Activated naive CD4-positive, alpha-beta T cell treated with anti-CD3 and anti-CD28 coated beads, Interleukin-2, amount 10 ng/mL, durations not matched to agents 7 days and 5 days (primary cell): ENCODE measurements around the gene KAZN.

Experiments
- CTCF ChIA-PET: fragments of 350-600 bp; sonication (Branson Sonifier 250); formaldehyde crosslinking; loops from one replicate; lab custom pipeline; 2021; ENCODE audit warnings: antibody characterized with exemption; lab: Charles Lee
- DNase-seq: peaks from one replicate; pipeline ENCODE4 v3.0.0-alpha.2; 2020
- H3K27ac Mint-ChIP-seq: one replicate; pipeline ENCODE4 v1.8.0; 2021; ENCODE audit warnings: mild to moderate bottlenecking, moderate library complexity, mixed read lengths
- H3K27me3 Mint-ChIP-seq: one replicate; pipeline ENCODE4 v1.8.0; 2021; ENCODE audit warnings: mild to moderate bottlenecking, mixed read lengths
- H3K36me3 Mint-ChIP-seq: one replicate; pipeline ENCODE4 v1.8.0; 2021; ENCODE audit warnings: mixed read lengths
- H3K4me1 Mint-ChIP-seq: one replicate; pipeline ENCODE4 v1.8.0; 2021; ENCODE audit warnings: mixed read lengths
- H3K4me3 Mint-ChIP-seq: one replicate; pipeline ENCODE4 v1.8.0; 2021; ENCODE audit warnings: mild to moderate bottlenecking, moderate library complexity, mixed read lengths
- H3K9me3 Mint-ChIP-seq: one replicate; pipeline ENCODE4 v1.8.0; 2021; ENCODE audit warnings: mixed read lengths

The KAZN gene

GRCh38 chr1:14970799-14971141 lies 372.3 kb downstream of the KAZN start:
- H3K27me3 Mint-ChIP-seq: peaks cover 12% of the 10 kb centered on the region
- DNase-seq: no peak
- no peak overlapping the region for H3K27ac Mint-ChIP-seq
- peaks cover 25% of the 10 kb centered on the region for H3K4me1 Mint-ChIP-seq
- H3K9me3 Mint-ChIP-seq: peaks cover 6% of the 10 kb centered on the region
- no peaks in the 10 kb centered on the region for H3K36me3 Mint-ChIP-seq
- H3K4me3 Mint-ChIP-seq: no peak overlapping the region
- CTCF ChIA-PET: no interaction called here

- peaks cover 12% of the 10 kb centered on the region for H3K27me3 Mint-ChIP-seq
- H3K27ac Mint-ChIP-seq: no peak overlapping the region
- DNase-seq: no peak
- H3K4me3 Mint-ChIP-seq: no peak overlapping the region
- H3K9me3 Mint-ChIP-seq: peaks cover 6% of the 10 kb centered on the region
- CTCF ChIA-PET: no interaction called here
- peaks cover 25% of the 10 kb centered on the region for H3K4me1 Mint-ChIP-seq
- no peaks in the 10 kb centered on the region for H3K36me3 Mint-ChIP-seq
Observed at GRCh38 chr1:14971221-14971620, 372.7 kb downstream of the KAZN start.

- Mint-ChIP-seq H3K4me1 (peaks cover 25% of the 10 kb centered on the region), H3K4me3 (no peak overlapping the region), H3K36me3 (no peaks in the 10 kb centered on the region), H3K9me3 (peaks cover 6% of the 10 kb centered on the region), H3K27ac (no peak overlapping the region), H3K27me3 (peaks cover 12% of the 10 kb centered on the region)
- DNase-seq: no peak
- CTCF ChIA-PET: no interaction called here
Observed at GRCh38 chr1:14972107-14972506, 373.6 kb downstream of the KAZN start.

- peaks cover 17% of the 10 kb centered on the region for H3K4me1 Mint-ChIP-seq
- no peak overlapping the region for H3K4me3 Mint-ChIP-seq
- H3K36me3 Mint-ChIP-seq: no peaks in the 10 kb centered on the region
- DNase-seq: no peak
- H3K9me3 Mint-ChIP-seq: peaks cover 6% of the 10 kb centered on the region
- peaks cover 16% of the 10 kb centered on the region for H3K27me3 Mint-ChIP-seq
- no peak overlapping the region for H3K27ac Mint-ChIP-seq
- CTCF ChIA-PET: interaction anchor here (0.7 kb wide), 1 partner anchor 55 kb away, joined by 3 read pairs; no protein-coding TSS in a partner anchor
Observed at GRCh38 chr1:14973773-14974172, 375.3 kb downstream of the KAZN start.

GRCh38 chr1:14974361-14974760 lies 375.9 kb downstream of the KAZN start:
- Mint-ChIP-seq H3K4me3 (no peak overlapping the region), H3K27me3 (peaks cover 16% of the 10 kb centered on the region), H3K4me1 (peaks cover 11% of the 10 kb centered on the region), H3K36me3 (no peaks in the 10 kb centered on the region), H3K9me3 (peaks cover 6% of the 10 kb centered on the region), H3K27ac (no peak overlapping the region)
- no peak for DNase-seq
- CTCF ChIA-PET: interaction anchor here (0.7 kb wide), 1 partner anchor 55 kb away, joined by 3 read pairs; no protein-coding TSS in a partner anchor

GRCh38 chr1:14975119-14975518 lies 376.6 kb downstream of the KAZN start:
- no peak for DNase-seq
- CTCF ChIA-PET: no interaction called here
- Mint-ChIP-seq H3K4me1 (peaks cover 7% of the 10 kb centered on the region), H3K4me3 (no peak overlapping the region), H3K27me3 (peaks cover 16% of the 10 kb centered on the region), H3K27ac (no peak overlapping the region), H3K9me3 (peaks cover 5% of the 10 kb centered on the region), H3K36me3 (no peaks in the 10 kb centered on the region)

GRCh38 chr1:14976256-14976655 lies 377.8 kb downstream of the KAZN start:
- DNase-seq: no peak
- Mint-ChIP-seq H3K4me1 (peaks cover 7% of the 10 kb centered on the region), H3K27ac (no peak overlapping the region), H3K27me3 (peaks cover 19% of the 10 kb centered on the region), H3K4me3 (no peak overlapping the region), H3K36me3 (no peaks in the 10 kb centered on the region), H3K9me3 (peaks cover 4% of the 10 kb centered on the region)
- CTCF ChIA-PET: no interaction called here

GRCh38 chr1:14977338-14977931 lies 378.9 kb downstream of the KAZN start:
- Mint-ChIP-seq H3K27me3 (peaks cover 9% of the 10 kb centered on the region), H3K9me3 (peaks cover 4% of the 10 kb centered on the region), H3K36me3 (no peaks in the 10 kb centered on the region), H3K4me3 (no peak overlapping the region), H3K27ac (no peak overlapping the region), H3K4me1 (peaks cover 7% of the 10 kb centered on the region)
- CTCF ChIA-PET: no interaction called here
- DNase-seq: no peak

GRCh38 chr1:14980621-14981218 lies 382.2 kb downstream of the KAZN start:
- DNase-seq: no peak

GRCh38 chr1:14982029-14982428 lies 383.5 kb downstream of the KAZN start:
- H3K4me3 Mint-ChIP-seq: no peak overlapping the region
- no peak for DNase-seq
- peaks cover 9% of the 10 kb centered on the region for H3K27me3 Mint-ChIP-seq
- no peaks in the 10 kb centered on the region for H3K9me3 Mint-ChIP-seq
- peaks cover 7% of the 10 kb centered on the region for H3K4me1 Mint-ChIP-seq
- H3K27ac Mint-ChIP-seq: no peak overlapping the region
- H3K36me3 Mint-ChIP-seq: no peaks in the 10 kb centered on the region
- CTCF ChIA-PET: no interaction called here

More at GRCh38 chr1:14980621-14981218, 382.2 kb downstream of the KAZN start:
- H3K27ac Mint-ChIP-seq: no peak overlapping the region
- CTCF ChIA-PET: no interaction called here
- H3K27me3 Mint-ChIP-seq: peaks cover 9% of the 10 kb centered on the region
- no peaks in the 10 kb centered on the region for H3K9me3 Mint-ChIP-seq
- H3K4me3 Mint-ChIP-seq: no peak overlapping the region
- peaks cover 7% of the 10 kb centered on the region for H3K4me1 Mint-ChIP-seq
- no peaks in the 10 kb centered on the region for H3K36me3 Mint-ChIP-seq

- Mint-ChIP-seq H3K27ac (no peak overlapping the region), H3K27me3 (peaks cover 12% of the 10 kb centered on the region), H3K36me3 (no peaks in the 10 kb centered on the region), H3K4me3 (no peak overlapping the region), H3K4me1 (peaks cover 7% of the 10 kb centered on the region), H3K9me3 (no peaks in the 10 kb centered on the region)
- DNase-seq: no peak
- CTCF ChIA-PET: interaction anchor here (1.4 kb wide), 1 partner anchor 44 kb away, joined by 5 read pairs; no protein-coding TSS in a partner anchor
Observed at GRCh38 chr1:14983277-14983676, 384.8 kb downstream of the KAZN start.

GRCh38 chr1:14986168-14986567 lies 387.7 kb downstream of the KAZN start:
- Mint-ChIP-seq H3K27me3 (peaks cover 7% of the 10 kb centered on the region), H3K36me3 (no peaks in the 10 kb centered on the region), H3K27ac (no peak overlapping the region), H3K4me1 (no peaks in the 10 kb centered on the region), H3K9me3 (no peaks in the 10 kb centered on the region), H3K4me3 (no peak overlapping the region)
- CTCF ChIA-PET: no interaction called here
- no peak for DNase-seq

GRCh38 chr1:14987829-14988603 lies 389.5 kb downstream of the KAZN start:
- no peak overlapping the region for H3K27ac Mint-ChIP-seq
- no peak for DNase-seq
- peaks cover 7% of the 10 kb centered on the region for H3K27me3 Mint-ChIP-seq
- H3K4me3 Mint-ChIP-seq: no peak overlapping the region
- CTCF ChIA-PET: interaction anchor here (0.6 to 0.7 kb wide), 2 partner anchors 118 to 1308 kb away, joined by 3 to 4 read pairs; no protein-coding TSS in a partner anchor
- H3K36me3 Mint-ChIP-seq: no peaks in the 10 kb centered on the region
- H3K9me3 Mint-ChIP-seq: no peaks in the 10 kb centered on the region
- H3K4me1 Mint-ChIP-seq: no peaks in the 10 kb centered on the region

- Mint-ChIP-seq H3K9me3 (no peaks in the 10 kb centered on the region), H3K27me3 (peaks cover 7% of the 10 kb centered on the region), H3K27ac (no peak overlapping the region), H3K4me3 (no peak overlapping the region), H3K4me1 (no peaks in the 10 kb centered on the region), H3K36me3 (no peaks in the 10 kb centered on the region)
- DNase-seq: no peak
- CTCF ChIA-PET: no interaction called here
Observed at GRCh38 chr1:14988636-14989035, 390.2 kb downstream of the KAZN start.
